SHP77 (cell line): ENCODE data around the gene TULP4.

Experiments
- DNase-seq, 2 experiments: peaks; one replicate each; lab custom pipeline; 2025; lab: John Stamatoyannopoulos, UW

The TULP4 gene

GRCh38 chr6:158559338-158559894 lies 247.2 kb downstream of the TULP4 start:
- no peak for DNase-seq

- peak; percentile 85 to 89 for DNase-seq
Measured at GRCh38 chr6:158559895-158560835, 247.9 kb downstream of the TULP4 start, which contains the start of gene TMEM181. TSS of gene TMEM181 (plus strand) at chr6:158560091. CDS start at chr6:158560225, 134 bp downstream.

- peak; percentile 18 to 21 for DNase-seq
Measured at GRCh38 chr6:158560836-158561320, 248.6 kb downstream of the TULP4 start.
